Measurements from ENCODE around the gene LUC7L. TPM values are rescaled to one million over a fixed set of nuclear protein-coding genes. Genes with fewer than 3 reads are reported as not detected.
"Not testable (repeated sequence)": the region's sequence is repeated elsewhere in the genome, so short reads cannot be mapped to it uniquely, and the experiment has no call there.

Gene LUC7L, protein sequence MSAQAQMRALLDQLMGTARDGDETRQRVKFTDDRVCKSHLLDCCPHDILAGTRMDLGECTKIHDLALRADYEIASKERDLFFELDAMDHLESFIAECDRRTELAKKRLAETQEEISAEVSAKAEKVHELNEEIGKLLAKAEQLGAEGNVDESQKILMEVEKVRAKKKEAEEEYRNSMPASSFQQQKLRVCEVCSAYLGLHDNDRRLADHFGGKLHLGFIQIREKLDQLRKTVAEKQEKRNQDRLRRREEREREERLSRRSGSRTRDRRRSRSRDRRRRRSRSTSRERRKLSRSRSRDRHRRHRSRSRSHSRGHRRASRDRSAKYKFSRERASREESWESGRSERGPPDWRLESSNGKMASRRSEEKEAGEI
- 47.5 TPM for polyA plus RNA-seq (2013, experiment 1 of 2; ENCODE audit: insufficient read length)
- 45.3 TPM for polyA plus RNA-seq (2013, experiment 2 of 2; ENCODE audit: insufficient read length)

DNA sequence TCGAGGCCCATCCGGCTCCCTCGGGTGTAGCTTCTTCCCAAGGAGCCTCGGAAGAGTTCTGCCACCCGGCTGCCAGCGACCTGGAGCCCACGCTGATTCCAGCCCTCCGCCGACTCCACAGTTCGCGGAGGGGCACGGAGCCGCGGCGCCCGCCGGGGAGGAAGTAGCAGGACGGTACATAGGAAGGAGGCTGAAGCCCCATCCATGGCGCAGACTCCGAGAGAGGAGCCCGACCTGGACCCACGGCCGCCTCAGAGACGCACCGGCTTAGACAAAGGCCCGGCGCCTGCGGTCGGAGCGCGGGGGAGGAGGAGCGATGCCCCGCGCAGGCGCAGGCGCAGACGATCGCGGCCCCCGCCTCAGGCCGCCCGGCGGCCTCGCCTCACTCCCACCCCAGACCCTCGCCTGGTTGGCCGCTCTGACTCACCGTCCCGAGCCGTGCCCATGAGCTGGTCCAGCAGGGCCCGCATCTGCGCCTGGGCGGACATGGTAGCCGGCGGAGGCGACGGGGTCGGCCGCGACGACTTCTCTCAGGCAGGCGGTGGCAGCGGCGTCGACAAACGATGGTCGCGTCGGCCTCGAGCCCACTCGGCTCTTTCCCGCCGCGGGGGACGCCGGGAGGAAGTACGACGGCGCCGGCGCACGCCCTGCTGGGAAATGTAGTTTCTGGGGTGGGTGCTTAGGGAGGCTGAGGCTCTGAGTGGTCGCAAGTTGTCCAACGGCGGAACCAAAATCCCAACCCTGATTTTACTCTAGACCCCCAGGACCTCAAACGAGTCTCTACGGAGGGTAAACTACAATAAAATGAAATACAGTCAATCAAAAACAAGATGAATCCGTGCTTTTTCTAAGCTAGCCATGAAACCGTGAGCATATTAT is at the start of gene LUC7L:
Gene LUC7L (minus strand): TSS at position 598 of the 879 bp plus-strand sequence. CDS start 110 bp downstream, at position 488.
- peak; percentile 86 for DNase-seq

GRCh38 chr16:278863-279366 is 49.7 kb upstream of the LUC7L start:
- DNase-seq, result peak; percentile 14

DNA sequence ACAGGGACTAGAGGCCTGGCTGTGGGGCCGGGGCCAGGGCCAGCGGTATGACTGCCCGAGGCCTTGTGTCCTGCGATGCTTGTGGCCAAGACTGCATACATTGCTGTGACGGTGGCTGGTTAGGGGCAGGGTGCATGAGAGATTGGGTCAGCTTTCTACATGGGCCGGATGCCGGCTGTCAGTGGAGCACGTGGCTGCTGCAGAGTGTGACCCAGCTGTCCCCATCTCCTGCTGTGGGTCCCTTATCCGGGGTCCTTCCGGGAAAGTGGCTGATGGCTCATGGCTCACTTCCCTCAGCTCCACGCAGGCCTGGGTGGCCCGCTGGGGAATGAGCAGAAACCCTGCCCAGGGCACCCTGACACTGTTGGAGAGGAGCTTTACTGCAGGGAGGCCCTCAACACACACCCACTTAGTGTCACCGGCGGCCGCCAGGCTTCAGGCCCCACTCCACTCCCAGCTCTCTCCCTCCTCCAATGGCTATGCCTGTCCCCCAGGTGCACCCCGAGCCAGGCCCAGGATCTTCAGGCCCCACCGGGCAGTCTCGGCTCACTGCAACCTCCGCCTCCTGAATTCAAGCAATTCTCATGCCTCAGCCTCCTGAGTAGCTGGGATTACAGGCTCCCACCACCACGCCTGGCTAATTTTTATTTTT is 47.3 kb upstream of the LUC7L start:
- no peak for DNase-seq

GRCh38 chr16:275786-276232 is 46.6 kb upstream of the LUC7L start, which contains the start of gene RGS11:
Gene RGS11 (minus strand): TSS chr16:275944. CDS start chr16:275911, 33 bp downstream.
- no peak for DNase-seq

DNA sequence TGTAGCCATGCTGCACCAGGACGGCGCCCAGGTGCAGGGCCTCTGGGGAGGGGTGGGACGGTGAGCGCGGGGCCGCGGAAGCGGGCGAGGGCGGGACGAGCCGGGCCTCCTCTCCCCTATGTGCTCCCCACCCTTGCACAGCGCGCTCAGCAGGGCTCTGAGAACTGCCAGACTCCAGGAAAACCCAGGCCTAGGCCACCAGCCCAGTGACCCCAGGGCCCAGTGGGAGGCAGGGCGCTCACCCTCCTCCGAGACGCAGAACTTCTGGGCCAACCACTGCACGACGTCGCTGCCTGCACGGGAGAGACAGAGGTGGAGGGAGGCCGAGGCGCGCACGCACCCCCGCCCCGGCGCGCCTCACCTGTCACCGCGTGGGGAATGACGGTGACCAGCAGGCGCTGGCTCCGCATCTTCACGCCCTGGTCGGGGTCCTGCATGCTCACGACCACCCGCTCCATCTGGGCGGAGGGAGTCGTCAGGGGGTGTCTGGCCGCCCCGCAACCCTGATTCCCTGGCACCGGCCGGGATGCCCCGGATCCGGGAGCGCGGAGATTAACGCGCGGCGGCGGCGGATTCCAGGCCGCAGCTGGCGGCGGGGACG is 45.9 kb upstream of the LUC7L start:
- no peak for DNase-seq

DNA sequence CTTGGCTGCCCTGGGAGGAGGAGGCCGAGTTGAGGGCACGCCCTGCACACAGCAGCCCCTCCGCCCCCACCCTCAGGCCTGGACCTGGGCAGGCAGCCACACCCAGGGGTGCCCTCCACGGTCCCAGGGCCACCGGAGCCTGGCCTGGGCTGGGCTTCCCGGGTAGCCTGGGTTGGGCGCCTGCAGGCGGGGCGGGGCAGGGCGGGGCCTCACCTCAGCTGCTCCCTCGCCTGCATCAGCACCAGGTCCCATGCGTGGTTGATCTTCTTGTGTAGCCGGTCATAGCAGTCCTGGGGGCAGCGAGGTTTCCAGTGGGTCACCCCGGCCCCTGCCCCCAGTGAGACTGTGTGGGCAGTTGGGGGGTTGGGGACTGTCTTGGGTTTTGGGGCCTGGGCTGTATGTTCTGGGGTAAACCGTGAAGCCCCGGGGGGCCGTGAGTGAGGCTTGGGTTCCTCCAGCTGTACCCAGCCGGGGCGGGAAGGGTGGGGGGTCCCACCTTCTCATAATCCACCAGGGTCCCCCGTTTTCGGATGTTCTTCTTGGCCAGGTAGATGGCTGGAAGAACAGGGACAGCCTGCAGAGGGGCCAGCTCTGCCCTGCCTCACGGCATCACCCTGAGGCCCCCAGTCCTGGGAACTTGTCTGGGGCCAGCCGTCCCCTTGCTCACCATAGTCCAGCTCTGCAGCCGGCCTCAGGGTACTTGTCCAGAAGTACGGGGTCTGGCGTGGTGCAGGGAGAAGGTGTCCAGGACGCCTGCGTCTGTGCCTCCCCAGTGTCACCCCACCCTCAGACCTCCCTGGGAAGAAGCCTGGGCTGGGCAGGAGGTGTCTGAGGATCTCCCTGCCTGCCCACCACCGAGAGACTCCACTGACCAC is 44.5 kb upstream of the LUC7L start:
- no peak for DNase-seq

- no peak for DNase-seq
Observed at GRCh38 chr16:272633-273546, 43.6 kb upstream of the LUC7L start.

- no peak for DNase-seq
Observed at GRCh38 chr16:270381-271255, 41.4 kb upstream of the LUC7L start.

GRCh38 chr16:269061-269796 is 40.0 kb upstream of the LUC7L start:
- DNase-seq, result no peak

DNA sequence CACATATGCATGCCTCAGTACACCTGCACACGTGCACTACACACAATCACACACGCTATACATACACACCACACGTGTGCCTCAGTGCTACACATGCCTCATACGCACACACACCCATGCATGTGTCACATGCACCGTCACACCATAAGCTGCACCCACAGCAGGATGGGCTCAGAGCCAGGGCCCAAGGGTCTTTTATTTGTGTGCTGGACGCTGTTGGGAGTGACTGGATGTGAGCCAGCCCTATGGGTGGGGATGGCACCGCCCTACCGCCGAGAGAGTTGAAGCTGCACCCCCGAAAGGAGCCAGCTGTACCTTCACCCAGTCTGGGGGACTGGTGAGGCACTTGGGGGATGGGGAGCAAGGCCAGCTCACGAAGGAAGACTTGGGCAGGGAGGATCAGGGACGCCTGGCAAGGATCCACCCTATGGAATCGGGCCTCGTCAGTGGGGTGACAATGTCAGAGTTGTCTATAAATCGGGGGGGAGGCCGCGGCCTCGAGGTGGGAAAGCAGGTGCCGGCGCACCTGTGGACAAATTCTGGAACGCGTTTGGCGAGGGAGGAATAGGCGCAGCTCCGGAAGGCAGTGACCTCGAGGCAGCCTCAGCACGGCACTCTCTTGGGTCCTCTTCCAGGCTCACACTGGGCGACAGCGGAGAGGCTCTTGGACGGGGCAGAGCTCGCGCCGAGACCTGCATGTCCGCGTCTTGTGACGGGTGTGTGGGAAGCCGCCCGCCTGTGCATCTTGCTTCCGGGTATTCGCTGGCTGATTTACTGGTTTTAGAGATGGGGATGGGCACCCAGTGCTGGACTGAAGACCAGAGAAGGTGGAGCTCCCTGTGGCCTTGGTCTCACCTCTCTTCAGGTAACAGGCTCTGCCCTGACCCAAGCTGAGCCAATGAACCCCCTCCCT is 39.1 kb upstream of the LUC7L start:
- DNase-seq, result no peak

DNA sequence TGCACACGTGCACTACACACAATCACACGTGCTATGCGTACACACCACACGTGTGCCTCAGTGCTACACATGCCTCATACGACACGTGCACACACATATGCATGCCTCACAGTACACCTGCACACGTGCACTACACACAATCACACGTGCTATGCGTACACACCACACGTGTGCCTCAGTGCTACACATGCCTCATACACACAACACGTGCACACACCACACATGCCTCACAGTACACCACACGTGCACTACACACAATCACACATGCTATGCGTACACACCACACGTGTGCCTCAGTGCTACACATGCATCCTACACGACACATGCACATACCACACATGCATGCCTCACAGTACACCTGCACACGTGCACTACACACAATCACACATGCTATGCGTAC is 38.3 kb upstream of the LUC7L start:
- DNase-seq, result not testable (repeated sequence)

DNA sequence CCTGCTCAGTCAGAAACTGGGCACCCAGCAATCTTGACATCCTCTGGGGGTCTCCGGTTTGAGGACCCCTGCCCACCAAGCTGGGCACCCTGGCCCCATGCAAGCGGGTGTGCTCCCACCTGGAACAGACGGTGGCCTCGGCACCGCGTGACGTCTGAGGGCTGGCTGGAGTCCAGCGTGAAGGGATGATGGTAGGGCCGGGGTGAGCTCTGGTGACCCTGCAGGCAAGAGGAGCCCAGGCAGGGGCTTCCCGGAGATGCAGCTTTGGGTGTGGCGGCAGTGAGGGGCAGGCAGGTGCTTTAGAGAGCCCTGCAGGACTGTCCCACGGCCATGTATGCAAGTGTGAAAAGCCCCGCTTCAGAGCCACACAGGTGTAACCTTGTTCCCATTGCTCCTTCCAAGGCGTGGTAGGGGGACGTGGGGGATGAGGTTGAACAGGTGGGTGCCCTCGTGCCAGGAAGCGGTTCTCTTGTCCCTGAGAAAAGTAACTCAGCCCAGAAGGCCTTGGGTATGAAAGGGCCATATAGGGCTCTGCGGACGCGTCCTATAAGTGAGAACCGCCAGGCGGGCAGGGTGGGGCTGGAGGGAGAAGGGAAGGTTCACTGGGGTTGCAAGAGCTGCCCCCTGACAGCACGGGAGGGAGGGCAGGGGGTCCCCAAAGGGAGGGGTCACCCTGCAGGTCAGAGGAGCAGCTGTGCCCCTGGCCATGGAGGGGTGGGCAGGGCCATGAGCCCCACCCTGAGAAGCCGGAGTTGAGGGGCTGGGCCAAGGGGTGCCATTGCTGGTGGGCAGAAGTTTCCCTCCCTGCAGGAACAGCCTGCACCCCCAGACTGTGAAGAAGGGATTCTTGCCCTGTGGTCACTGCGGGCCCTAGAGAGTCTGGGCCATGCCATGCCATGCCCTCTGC is 37.3 kb upstream of the LUC7L start:
- DNase-seq, result no peak

DNA sequence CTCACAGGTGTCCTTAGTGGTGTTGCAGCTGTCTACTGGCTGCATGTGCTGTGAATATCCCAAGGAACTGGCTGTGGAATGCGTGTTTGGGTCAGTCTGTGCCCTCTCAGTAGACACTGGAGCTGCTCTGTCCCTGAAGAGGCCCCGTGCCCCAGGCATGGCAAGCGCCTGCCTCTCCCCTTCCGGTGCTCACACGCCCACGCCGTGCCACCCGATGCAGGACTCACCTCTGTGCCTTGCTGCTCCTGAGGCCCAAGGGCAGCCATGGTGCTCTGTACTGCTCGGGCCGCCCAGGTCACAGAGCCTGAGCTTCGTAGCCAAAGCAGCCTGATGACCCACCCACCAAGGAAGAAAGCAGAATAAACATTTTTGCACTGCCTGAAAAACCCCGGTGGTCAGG is 36.5 kb upstream of the LUC7L start:
- no peak for DNase-seq

DNA sequence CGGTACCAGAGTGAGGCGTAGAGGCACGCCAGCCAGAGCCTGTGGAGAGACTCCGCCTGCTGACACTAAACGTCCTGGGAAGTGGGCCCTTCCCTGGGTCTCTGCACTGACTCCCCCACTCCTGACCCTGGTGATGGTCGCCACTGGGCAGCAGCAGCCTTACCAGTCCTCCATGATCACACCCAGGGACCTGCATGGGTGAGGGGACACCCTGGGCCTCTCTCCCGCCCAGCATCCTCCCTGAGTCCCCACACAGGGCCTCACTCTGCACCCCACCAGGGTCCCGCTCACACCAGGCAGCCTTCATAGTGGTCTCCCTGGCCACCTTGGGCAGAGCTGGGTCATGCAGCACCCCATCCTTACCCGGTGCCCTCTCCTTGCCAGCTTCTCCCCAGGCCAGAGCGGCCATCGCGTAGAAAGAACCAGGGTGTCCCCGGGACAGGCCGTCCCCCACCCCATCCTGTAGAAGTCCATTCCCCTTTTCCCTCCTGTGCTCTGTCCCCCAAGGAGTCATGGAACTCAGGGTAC is 35.8 kb upstream of the LUC7L start:
- no peak for DNase-seq

DNA sequence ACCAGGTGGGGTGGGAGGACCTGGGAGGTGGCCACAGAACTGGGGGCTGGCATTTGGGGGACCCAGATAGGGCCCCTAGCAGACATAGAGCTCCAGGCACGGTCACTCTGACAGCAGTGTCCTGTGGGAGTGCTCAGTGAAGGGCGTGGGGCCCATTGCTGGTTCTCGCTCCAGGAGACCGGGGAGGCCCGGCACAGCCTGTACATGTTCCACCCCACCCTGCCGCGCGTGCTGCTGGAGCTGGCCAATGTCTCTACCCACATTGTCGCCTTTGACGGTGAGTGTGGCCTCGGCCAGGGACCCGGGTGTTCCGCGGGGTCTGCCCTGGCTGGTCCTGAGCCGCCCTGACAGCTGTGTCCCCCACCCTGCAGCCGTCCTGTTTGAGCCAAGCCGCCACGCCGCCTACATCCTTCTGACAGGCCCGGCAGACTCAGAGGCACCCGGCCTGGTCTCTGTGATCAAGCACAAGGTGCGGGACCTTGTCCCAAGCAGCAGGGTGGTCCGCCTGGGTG is 35.2 kb upstream of the LUC7L start:
- DNase-seq, result no peak

All from fibroblast of skin of abdomen (primary cell).